Neuronal stem cell (in vitro differentiated cells): Measurements from ENCODE around the gene RBM22.

ENCODE experiments used
- DNase-seq: peaks from one replicate; pipeline ENCODE4 v3.0.0-alpha.2; 2013; ENCODE audit warnings: low spot score
- H2AFZ ChIP-seq: one replicate; pipeline ENCODE4 v1.6.1; 2013; ENCODE audit warnings: mild to moderate bottlenecking, low read length, inconsistent platforms
- H2AK5ac ChIP-seq: 2 replicates; pipeline ENCODE4 v1.6.1; 2013; ENCODE audit warnings: low read depth, mild to moderate bottlenecking, inconsistent platforms, low read length, moderate library complexity, mixed read lengths
- H2BK120ac ChIP-seq: 2 replicates; pipeline ENCODE4 v1.6.1; 2013; ENCODE audit warnings: low read depth, mild to moderate bottlenecking, inconsistent platforms, low read length, moderate library complexity, mixed read lengths
- H2BK12ac ChIP-seq: one replicate; pipeline ENCODE4 v1.6.1; 2013; ENCODE audit warnings: low read length, inconsistent platforms
- H2BK15ac ChIP-seq: 2 replicates; pipeline ENCODE4 v1.6.1; 2013; ENCODE audit warnings: mild to moderate bottlenecking, low read length, inconsistent platforms, mixed read lengths
- H2BK5ac ChIP-seq: one replicate; pipeline ENCODE4 v1.6.1; 2013; ENCODE audit warnings: inconsistent platforms, mild to moderate bottlenecking, low read length, moderate library complexity
- H3K14ac ChIP-seq: one replicate; pipeline ENCODE4 v1.6.1; 2013; ENCODE audit warnings: low read length, inconsistent platforms
- H3K18ac ChIP-seq: 2 replicates; pipeline ENCODE4 v1.6.1; 2013; ENCODE audit warnings: low read length, inconsistent platforms
- H3K23ac ChIP-seq: 2 replicates; pipeline ENCODE4 v1.6.1; 2013; ENCODE audit warnings: low read depth, mild to moderate bottlenecking, mixed read lengths, low read length, inconsistent platforms; ENCODE audit not compliant: poor library complexity
- H3K27ac ChIP-seq: replicated peaks from 3 replicates; pipeline ENCODE4 v1.5.1; 2013; ENCODE audit warnings: low read length, inconsistent platforms
- H3K27me3 ChIP-seq, 3 experiments: 2 replicates each; pipeline ENCODE4 v1.6.1; 2013; ENCODE audit warnings: low read length in 3 of 3, mild to moderate bottlenecking in 2 of 3, inconsistent platforms in 1 of 3, low read depth in 1 of 3, mixed read lengths in 1 of 3, moderate library complexity in 1 of 3; ENCODE audit not compliant: control insufficient read depth in 3 of 3, insufficient read depth in 3 of 3
- H3K36me3 ChIP-seq, 2 donors: replicated peaks in 1 of 2; 2 replicates each; pipeline ENCODE4 v1.6.1; 2013; ENCODE audit warnings: low read length in 2 of 2; ENCODE audit not compliant: control insufficient read depth in 2 of 2, insufficient read depth in 2 of 2
- H3K4ac ChIP-seq: 2 replicates; pipeline ENCODE4 v1.6.1; 2013; ENCODE audit warnings: inconsistent platforms, mild to moderate bottlenecking, low read length, moderate library complexity
- H3K4me1 ChIP-seq, 2 donors: 1 replicate in 1 of 2; 2 replicates in 1 of 2; pipeline ENCODE4 v1.6.1; 2013; ENCODE audit warnings: low read length in 2 of 2, low read depth in 1 of 2; ENCODE audit not compliant: control insufficient read depth in 2 of 2, insufficient read depth in 1 of 2
- H3K4me2 ChIP-seq: one replicate; pipeline ENCODE4 v1.6.1; 2013; ENCODE audit warnings: mild to moderate bottlenecking, low read length, inconsistent platforms; ENCODE audit not compliant: insufficient read depth, poor library complexity, severe bottlenecking
- H3K4me3 ChIP-seq, 2 donors: 2 replicates each; pipeline ENCODE4 v1.5.1; 2013; ENCODE audit warnings: low read length in 2 of 2, mild to moderate bottlenecking in 2 of 2, inconsistent platforms in 1 of 2, moderate library complexity in 1 of 2
- H3K79me1 ChIP-seq: one replicate; pipeline ENCODE4 v1.6.1; 2013; ENCODE audit warnings: low read depth, mild to moderate bottlenecking, inconsistent platforms, low read length, moderate library complexity
- H3K9ac ChIP-seq: one replicate; pipeline ENCODE4 v1.6.1; 2013; ENCODE audit warnings: mild to moderate bottlenecking, low read depth, low read length, inconsistent platforms; ENCODE audit not compliant: poor library complexity
- H3K9me3 ChIP-seq, 2 donors: replicated peaks in 1 of 2; 2 replicates each; pipeline versions ENCODE3 to v1.6.1; 2013; ENCODE audit warnings: low read length in 2 of 2, mild to moderate bottlenecking in 2 of 2, inconsistent platforms in 1 of 2, low read depth in 1 of 2, mixed read lengths in 1 of 2, moderate library complexity in 1 of 2; ENCODE audit not compliant: control insufficient read depth in 2 of 2, insufficient read depth in 1 of 2
- H4K8ac ChIP-seq: one replicate; pipeline ENCODE4 v1.6.1; 2013; ENCODE audit warnings: low read depth, mild to moderate bottlenecking, inconsistent platforms, low read length, moderate library complexity
- H4K91ac ChIP-seq: one replicate; pipeline ENCODE4 v1.6.1; 2013; ENCODE audit warnings: low read length, low read depth, mild to moderate bottlenecking, inconsistent platforms; ENCODE audit not compliant: poor library complexity
- WGBS, 2 donors: extraction: QIAGEN DNeasy Blood & Tissue Kit; methylation state at CpG; one replicate each; pipeline ENCODE4 v1.1.7; 2013; ENCODE audit warnings: missing lambda C conversion rate in 2 of 2, mixed read lengths in 1 of 2; ENCODE audit not compliant: insufficient read length in 2 of 2, insufficient replicate concordance in 1 of 2; ENCODE audit errors: extremely low coverage in 2 of 2; 5-methylcytosine and 5-hydroxymethylcytosine counted together

Gene RBM22

DNA sequence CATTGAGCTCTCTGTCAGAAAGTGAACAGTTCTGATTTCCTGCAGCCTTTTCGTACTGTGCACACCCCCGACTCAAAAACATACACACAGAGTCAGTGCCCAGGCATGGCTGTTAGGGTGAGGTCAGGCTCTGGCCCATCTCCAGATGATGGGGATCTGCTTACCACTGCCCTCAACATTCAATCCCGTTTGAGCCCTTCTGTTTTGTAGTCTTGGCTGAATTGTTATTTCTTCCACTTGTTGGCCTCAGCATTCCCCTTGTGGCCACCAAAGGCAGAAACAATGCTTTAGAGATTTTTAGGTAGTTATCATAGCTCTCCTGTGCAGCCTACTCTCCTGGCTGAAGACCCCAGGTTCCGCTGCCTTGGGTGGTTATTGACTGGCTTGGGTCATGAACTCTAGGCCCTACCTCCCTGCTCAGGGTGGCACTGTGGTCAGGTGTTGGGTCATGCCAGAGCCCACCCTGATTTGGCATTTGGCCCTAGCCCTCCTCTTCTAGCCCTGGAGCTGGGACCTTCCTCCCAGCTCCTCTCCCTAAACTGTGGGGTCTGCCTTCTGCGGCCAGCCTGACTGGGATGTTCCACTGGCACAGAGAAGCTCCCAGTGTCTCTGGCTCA is 47.6 kb downstream of the RBM22 start:
- no peak for DNase-seq
- Histone ChIP-seq H3K27ac (no peak overlapping the region), H3K23ac (no peak overlapping the region), H3K27me3 (peaks cover 0 to 10% (median 0%) of the 10 kb centered on the region in 3 experiments), H3K4ac (no peak overlapping the region), H2BK12ac (no peak overlapping the region), H3K36me3 (no peaks in the 10 kb centered on the region), H2AK5ac (no peak overlapping the region), H2BK120ac (no peak overlapping the region), H3K9me3 (no peaks in the 10 kb centered on the region), H3K4me2 (no peak overlapping the region), H2AFZ (no peak overlapping the region), H2BK5ac (no peak overlapping the region), H3K14ac (no peak overlapping the region), H3K9ac (peak overlapping the region; percentile 33), H4K8ac (no peak overlapping the region), H3K18ac (peak overlapping the region; percentile 16), H4K91ac (no peak overlapping the region), H3K79me1 (no peaks in the 10 kb centered on the region), H3K4me1 (peaks cover 19 to 28% of the 10 kb centered on the region in 2 donors), H3K4me3 (no peak overlapping the region), H2BK15ac (peak overlapping the region; percentile 14)
- WGBS, 2 donors = no CpG with 5 or more reads among the region's 5 CpGs

DNA sequence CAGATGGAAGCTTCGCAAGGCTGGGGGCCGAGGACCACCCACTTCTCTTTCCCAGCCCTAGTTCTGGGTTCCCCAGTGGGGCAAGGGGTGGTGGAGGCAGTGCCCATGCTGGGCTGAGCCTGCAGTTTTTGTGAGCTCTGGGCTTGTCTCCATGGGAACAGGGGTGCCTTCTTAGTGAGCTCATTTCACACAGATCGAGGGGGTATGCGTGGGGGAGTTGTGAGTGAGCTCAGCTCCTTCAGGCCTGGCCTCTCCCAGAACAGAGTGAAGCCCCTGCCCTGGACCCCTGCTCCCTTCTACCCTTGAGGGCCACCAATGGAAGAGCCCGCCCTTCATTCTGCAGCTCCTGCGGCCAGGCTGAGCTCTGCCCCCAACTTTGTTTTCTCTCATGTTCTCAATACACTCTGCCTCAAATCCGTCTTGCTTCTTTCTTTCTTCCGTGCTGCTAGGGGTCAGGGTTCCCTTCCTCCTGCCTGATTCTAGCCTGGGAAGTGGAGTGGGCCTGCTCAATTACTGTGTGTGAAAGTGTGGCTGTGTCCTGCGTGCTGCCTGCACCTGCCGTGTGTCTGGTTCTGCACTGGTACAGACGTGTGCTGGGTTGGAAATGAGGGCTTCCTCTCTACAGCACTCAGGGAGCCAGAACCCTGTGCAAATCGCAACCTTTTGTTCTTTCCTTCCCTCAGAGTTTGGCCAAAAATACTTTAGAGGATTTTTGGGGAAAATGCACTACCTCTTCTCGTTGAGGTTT is 48.8 kb downstream of the RBM22 start:
- Histone ChIP-seq H3K27ac (peak overlapping the region; percentile 10), H3K14ac (no peak overlapping the region), H3K36me3 (no peaks in the 10 kb centered on the region), H3K18ac (peak overlapping the region; percentile 51), H3K4me3 (no peak overlapping the region), H2AK5ac (peak overlapping the region; percentile 3), H2BK5ac (peak overlapping the region; percentile 13), H4K8ac (no peak overlapping the region), H2AFZ (peak overlapping the region; percentile 74), H3K27me3 (peaks cover 0 to under 1% (median 0%) of the 10 kb centered on the region in 3 experiments), H3K9me3 (no peaks in the 10 kb centered on the region), H2BK12ac (no peak overlapping the region), H3K79me1 (no peaks in the 10 kb centered on the region), H3K4ac (no peak overlapping the region), H2BK120ac (no peak overlapping the region), H3K4me1 (peaks cover 19 to 35% of the 10 kb centered on the region in 2 donors), H3K23ac (no peak overlapping the region), H2BK15ac (no peak overlapping the region), H3K4me2 (no peak overlapping the region), H3K9ac (peak overlapping the region; percentile 1), H4K91ac (no peak overlapping the region)
- no peak for DNase-seq
- no CpG with 5 or more reads among the region's 13 CpGs for WGBS, 2 donors

DNA sequence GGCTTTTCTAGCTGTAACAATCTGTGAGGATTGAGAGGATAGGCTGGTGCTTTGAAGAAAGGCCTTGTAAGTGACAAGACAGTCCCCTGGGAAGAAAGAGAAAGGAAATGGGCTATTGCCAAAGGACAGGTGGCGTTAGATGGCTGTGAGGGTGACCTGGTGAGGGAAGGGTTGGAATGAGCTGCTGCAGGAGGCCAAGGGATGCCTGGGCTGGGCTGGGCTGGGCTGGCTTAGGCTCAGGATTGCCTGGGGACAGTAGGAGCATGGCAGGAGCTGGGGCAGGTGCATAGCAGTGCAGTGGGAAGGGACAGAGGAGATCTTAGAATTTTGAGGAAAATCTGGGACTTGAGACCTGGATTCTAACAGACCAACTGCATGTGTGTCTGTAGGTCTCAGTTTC is 49.5 kb downstream of the RBM22 start:
- Histone ChIP-seq H3K9ac (no peak overlapping the region), H3K23ac (no peak overlapping the region), H3K18ac (peak overlapping the region; percentile 23), H3K4me3 (no peak overlapping the region), H3K4ac (no peak overlapping the region), H3K36me3 (no peaks in the 10 kb centered on the region), H2BK5ac (peak overlapping the region; percentile 13), H3K4me1 (peaks cover 17 to 34% of the 10 kb centered on the region in 2 donors), H4K91ac (no peak overlapping the region), H3K9me3 (no peaks in the 10 kb centered on the region), H3K27ac (no peak overlapping the region), H3K79me1 (no peaks in the 10 kb centered on the region), H2AFZ (peak overlapping the region; percentile 74), H4K8ac (peak overlapping the region; percentile 7), H3K14ac (no peak overlapping the region), H3K4me2 (no peak overlapping the region), H2BK15ac (peak overlapping the region; percentile 11), H2BK120ac (no peak overlapping the region), H3K27me3 (no peaks in the 10 kb centered on the region), H2BK12ac (peak overlapping the region; percentile 48), H2AK5ac (peak overlapping the region; percentile 3)
- no CpG with 5 or more reads among the region's 1 CpG for WGBS, 2 donors
- DNase-seq = no peak
